Measurements from ENCODE around the gene NDEL1.

The NDEL1 gene

GRCh38 chr17:8477715-8478441 is 42.2 kb downstream of the NDEL1 start:
- DNase-seq (ENCODE audit: low read depth, low spot score), result no peak

- DNase-seq (ENCODE audit: low read depth, low spot score), result no peak
Measured at GRCh38 chr17:8479431-8479947, 43.8 kb downstream of the NDEL1 start.

- DNase-seq (ENCODE audit: low read depth, low spot score), result no peak
Measured at GRCh38 chr17:8480011-8480976, 44.6 kb downstream of the NDEL1 start.

GRCh38 chr17:8481089-8481488 is 45.4 kb downstream of the NDEL1 start:
- no peak for DNase-seq (ENCODE audit: low read depth, low spot score)

GRCh38 chr17:8481703-8482102 is 46.0 kb downstream of the NDEL1 start:
- DNase-seq (ENCODE audit: low read depth, low spot score), result no peak

GRCh38 chr17:8482546-8482945 is 46.9 kb downstream of the NDEL1 start:
- DNase-seq (ENCODE audit: low read depth, low spot score), result no peak

GRCh38 chr17:8484465-8484864 is 48.8 kb downstream of the NDEL1 start:
- no peak for DNase-seq (ENCODE audit: low read depth, low spot score)

- no peak for DNase-seq (ENCODE audit: low read depth, low spot score)
Measured at GRCh38 chr17:8485491-8485890, 49.8 kb downstream of the NDEL1 start.

GRCh38 chr17:8487130-8487645 is 51.5 kb downstream of the NDEL1 start:
- DNase-seq (ENCODE audit: low read depth, low spot score), result no peak

GRCh38 chr17:8487743-8488142 is 52.1 kb downstream of the NDEL1 start:
- DNase-seq (ENCODE audit: low read depth, low spot score), result no peak

GRCh38 chr17:8488491-8488890 is 52.8 kb downstream of the NDEL1 start:
- DNase-seq (ENCODE audit: low read depth, low spot score), result no peak

GRCh38 chr17:8488901-8489300 is 53.2 kb downstream of the NDEL1 start:
- no peak for DNase-seq (ENCODE audit: low read depth, low spot score)

- no peak for DNase-seq (ENCODE audit: low read depth, low spot score)
Measured at GRCh38 chr17:8489841-8490240, 54.2 kb downstream of the NDEL1 start.

GRCh38 chr17:8490256-8491023 is 54.8 kb downstream of the NDEL1 start:
- DNase-seq (ENCODE audit: low read depth, low spot score), result no peak

- no peak for DNase-seq (ENCODE audit: low read depth, low spot score)
Measured at GRCh38 chr17:8492121-8492520, 56.4 kb downstream of the NDEL1 start.

- DNase-seq (ENCODE audit: low read depth, low spot score), result no peak
Measured at GRCh38 chr17:8494021-8494420, 58.3 kb downstream of the NDEL1 start.

- DNase-seq (ENCODE audit: low read depth, low spot score), result no peak
Measured at GRCh38 chr17:8494506-8495111, 58.9 kb downstream of the NDEL1 start.

- no peak for DNase-seq (ENCODE audit: low read depth, low spot score)
Measured at GRCh38 chr17:8496081-8496480, 60.4 kb downstream of the NDEL1 start.

GRCh38 chr17:8499171-8499570 is 63.5 kb downstream of the NDEL1 start:
- DNase-seq (ENCODE audit: low read depth, low spot score), result no peak

GRCh38 chr17:8499614-8500013 is 63.9 kb downstream of the NDEL1 start:
- no peak for DNase-seq (ENCODE audit: low read depth, low spot score)

- DNase-seq (ENCODE audit: low read depth, low spot score), result no peak
Measured at GRCh38 chr17:8500609-8501008, 64.9 kb downstream of the NDEL1 start.

All from iPS DF 19.7 (cell line).